Midbrain (tissue), 1 donor: ENCODE measurements around the gene CDH23.

Experiments
- DNase-seq: peaks from one replicate; lab custom pipeline; 2025; lab: John Stamatoyannopoulos, UW

The CDH23 gene

DNA sequence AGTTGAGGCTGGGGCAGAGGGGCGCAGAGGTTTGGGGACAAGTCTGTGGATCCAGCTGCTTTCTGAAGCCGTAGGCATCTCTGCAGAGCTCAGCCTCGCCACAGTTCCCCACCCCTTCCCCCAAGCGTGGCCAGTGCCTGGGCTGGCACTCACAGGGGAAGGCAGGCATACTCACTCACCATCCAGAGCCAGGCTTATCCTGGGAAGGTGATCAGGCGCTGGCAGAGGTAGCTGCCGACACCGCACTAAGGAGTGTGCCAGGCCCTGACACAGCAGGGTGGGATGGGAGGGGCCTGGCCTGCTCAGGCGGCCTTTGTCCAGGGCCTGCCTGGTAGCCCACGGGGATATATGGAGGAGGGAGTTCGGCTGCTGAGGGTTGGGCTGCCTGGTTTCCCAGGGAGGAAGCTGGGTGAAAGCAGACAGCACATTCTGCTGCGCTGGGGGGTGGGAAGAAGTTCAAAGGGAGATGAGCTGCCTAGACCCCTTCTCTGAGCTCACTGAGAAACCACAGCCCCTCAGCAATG lies 360.7 kb downstream of the CDH23 start:
- peak; percentile 55 for DNase-seq

DNA sequence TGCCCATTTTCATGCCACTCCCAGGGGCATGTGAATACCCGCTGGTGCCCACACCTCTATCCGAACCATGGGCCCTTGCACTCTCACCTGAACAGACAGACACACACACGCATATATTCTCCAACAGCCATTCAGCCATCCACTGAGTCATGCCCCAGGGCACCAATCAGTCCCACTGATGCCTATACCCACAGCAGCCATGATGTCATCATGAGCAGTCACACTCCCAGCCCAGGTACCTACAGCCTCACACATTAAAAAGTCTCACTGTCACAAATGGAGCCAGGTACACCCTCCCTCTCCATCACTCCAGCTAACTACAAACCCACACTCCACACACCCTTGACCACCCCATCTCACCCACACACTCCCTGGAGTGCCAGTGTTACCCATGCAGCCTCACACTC lies 364.4 kb downstream of the CDH23 start:
- no peak for DNase-seq

DNA sequence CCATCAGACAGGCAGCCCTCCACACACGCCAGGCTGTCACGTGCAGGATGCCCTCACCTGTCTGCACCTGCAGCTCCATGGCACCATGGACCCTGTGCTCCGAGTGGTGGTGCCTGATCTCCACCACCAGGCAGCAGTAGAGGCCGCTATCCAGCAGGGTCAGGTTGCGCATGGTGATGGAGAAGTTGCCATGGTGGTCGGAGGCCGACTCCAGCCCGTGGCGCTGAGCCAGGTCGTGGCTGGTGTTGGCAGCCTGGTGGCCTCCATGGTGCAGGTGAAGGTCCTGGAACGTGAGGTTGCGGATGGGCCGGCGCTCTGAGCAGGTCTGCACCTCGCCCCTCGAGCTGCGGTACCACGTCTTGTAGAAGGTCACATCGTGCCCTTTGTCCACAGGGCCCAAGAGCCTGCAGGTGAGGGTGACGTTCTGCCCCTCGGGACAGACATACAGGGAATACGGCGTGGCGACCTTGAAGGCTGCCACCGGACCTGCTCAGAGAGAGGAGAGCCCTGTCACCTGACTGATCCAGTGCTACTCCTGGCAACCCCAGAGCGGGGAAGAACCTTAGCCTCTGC lies 364.9 kb downstream of the CDH23 start:
- no peak for DNase-seq

DNA sequence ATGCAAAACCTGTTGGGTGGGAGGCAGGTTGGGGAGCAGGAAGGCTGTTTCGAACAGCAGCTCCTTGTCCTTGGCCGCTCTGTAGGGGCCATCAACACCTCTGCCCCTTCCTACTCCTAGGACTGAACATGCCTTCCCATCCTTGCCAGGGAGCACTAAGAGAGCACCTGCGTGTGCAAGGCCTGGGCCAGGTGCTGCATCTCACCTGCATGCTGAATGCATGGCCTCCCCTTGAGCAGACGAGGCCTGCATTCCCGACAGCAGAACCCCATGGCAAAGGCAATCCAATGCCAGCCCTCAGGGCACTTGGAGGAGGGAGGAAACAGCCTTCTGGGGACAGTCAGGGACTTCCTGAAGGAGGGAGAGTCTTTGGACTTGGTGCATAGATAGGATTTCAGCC lies 365.6 kb downstream of the CDH23 start:
- no peak for DNase-seq

DNA sequence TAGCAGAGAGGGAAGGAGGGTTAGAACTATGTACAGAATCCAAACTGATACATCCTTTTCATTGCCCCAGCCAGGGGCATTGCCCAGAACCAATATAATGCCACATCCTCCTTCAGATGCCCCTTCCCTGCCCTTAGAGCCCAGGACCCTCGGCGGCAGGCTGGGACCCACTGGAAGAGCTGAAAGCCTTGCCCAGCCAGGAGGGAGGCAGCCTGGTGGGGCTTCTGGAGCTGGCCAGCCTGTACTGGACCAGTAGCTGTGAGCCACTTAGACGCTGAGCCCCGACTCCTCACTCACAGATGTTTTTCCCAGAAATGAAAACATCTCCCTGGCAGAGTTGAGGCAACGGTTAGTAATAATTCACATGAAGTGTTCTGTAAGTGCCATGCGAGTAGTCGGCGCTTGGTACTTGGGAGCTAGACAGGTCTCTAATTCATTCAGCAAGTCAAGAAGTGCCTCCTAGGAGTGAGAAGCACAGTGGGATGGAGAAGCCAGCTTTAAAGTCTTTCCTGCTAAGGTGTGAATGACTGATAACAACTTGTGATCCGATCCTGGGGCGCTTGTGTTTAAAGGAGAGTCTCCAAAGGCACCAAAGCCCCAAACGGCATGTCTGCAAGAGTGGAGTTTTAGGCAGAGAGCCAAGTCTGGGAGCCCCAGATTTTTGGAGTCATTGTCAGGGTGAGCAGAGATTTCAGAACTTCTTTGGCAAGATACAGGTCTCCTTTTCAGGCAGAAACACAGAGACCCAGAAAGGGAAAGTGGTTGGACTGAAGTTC lies 366.8 kb downstream of the CDH23 start:
- DNase-seq, result no peak

DNA sequence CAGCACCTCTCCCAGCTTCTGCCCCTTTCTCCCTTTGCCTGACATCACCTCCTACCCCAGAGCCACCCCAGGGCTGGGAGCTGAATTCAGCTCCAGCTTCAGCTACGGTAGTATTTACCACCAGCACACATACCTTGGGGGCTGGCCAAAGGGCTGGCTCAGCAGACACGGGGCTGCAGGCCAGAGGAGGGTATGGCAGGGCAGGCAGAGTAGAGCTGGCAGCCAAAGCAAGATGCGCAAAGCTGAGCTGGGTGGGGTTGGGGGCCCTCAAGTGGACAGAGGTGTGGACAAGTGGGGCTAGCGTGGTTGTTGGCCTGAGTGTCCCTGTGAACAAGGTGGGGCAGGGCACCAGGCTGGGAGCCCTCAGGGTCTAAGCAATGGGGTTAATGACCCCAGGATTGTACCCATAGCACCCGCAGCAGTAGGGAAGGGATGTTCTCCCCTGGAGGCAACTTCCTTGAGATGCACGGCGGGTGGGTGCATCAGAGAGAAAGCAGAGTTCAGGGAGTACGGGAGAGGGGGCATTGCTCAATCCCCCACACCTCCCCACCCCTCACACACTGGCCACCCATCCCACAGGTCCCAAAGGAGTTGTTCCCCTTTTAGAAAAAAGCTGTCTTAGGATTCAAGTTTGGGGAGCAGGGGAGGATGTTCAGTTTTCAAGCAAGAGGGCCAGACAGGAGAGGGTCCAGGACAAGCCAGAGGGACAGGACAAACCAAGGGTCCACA lies 368.6 kb downstream of the CDH23 start:
- DNase-seq, result no peak

DNA sequence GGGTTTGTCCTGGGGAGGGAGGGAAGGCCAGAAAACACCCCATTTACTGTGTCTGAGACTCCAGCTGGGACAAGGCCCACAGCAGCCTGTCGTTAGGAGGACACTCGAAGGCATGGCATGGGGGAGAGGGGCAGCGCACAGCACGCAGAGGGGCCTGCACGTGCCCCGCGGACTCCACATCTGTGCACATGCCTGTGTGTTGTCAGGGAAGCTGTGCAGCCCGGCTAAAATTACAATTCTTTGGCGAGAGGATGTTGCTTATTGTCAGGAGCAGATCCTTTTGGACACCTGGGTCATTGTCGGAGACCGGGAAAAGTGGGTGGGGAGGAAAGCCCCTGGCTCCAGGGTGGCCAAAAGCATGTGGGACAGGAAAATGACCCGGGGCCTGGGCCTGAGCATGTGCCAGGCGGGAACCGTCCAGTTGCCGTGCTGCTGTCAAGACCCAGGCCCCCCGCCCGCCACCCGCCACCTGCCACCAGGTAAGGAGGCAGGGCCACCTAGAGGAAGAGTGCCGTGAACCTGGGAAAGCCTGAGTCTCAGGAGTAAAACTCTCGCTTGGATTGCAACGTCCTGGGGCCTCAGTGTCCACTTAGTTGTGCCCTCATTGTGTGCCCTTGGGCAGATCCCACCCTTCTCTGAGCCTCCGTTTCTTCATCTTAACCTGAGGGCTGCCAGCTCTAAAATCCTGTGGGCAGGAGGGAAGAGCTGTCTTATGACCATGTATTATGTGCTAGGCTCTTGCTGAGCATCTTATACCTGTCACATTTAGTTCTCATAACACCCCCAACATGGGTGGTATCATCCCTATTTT lies 369.4 kb downstream of the CDH23 start:
- no peak for DNase-seq

DNA sequence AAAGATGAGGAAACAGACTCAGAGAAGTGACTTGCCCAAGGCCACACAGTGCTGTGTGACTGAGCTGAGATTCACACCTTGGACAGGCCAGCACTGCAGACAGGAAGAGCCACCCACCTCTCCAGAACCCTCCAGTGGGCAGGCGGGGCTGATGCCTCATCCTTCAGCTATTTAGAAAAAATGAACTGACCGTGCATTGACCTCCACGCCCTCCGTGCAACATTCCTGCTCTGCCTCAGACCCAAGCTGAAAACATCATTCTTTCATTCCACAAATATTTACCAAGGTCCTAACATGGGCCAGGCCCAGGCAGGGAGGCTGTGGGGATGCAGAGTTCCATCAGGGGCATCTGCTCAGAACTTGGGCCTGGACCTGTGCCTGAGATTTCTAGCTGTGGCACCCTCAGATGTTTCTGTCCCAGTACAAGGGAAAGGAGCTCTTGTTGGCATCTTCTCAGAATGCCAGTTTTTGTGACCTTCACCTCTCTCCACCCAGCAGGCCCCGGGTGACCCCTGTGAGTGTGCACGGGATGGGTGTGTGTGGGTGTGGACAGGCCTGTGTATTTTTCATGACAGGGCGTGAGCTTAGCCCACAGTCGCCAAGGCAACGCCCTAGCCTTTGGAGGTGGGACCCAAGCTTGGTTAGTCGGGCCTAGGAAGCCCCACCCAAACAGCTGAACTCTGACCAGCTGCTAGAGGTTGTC lies 370.1 kb downstream of the CDH23 start:
- DNase-seq, result no peak

DNA sequence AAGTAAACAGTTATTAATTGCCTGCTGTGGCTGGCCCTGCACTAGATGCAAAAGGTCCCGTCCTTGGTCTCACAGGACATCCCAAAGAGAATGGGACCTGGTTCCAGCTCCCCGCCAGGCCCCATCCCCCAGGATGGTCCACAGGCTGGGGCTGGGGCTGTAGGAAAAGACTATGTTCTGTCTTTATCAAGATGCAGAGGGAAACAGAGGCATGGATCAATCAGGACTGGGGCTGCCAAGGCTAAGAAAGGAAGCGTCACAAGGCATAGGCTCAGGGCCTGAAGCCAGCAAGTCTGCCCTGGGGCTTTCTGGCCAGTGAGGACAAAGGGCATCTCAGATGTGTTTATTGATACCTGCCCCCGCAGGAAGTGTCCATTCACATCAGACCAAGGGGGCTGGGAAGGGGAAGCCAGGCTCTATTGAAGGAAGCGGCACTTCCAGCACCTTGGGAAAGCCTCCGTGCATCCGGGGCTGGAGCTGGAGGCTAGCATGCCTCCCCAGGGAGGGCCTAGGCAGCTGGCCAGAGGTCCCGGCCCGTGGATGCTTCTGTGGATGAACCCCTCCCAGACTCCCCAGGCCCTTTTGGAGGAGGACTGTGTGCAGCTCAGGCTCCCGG lies 370.8 kb downstream of the CDH23 start:
- DNase-seq, result no peak

DNA sequence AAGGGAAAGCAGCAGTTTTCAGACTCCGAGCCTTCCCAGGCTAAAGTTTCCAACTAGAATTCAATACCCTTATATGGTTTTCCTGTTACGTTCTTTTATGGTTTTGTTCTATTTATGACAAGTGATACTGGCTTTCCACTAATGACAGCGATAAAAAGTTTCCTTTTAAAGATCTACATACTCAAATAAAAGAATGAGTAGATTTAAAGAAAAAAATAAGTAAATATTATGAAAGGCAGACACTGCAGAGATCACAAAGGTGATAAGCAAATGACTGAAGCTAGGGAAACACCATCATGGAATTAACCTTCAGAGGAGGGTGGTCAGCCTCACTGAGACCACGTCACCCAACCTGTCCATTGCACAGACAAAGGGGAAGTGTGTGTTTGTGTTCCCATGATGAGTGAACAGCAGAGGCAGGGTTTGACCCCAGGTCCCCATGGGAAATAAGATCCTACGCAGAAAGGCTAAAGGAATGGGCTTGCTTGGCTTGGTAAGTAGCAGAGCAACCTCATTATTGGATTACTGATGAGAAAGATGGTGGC lies 372.6 kb downstream of the CDH23 start:
- no peak for DNase-seq

DNA sequence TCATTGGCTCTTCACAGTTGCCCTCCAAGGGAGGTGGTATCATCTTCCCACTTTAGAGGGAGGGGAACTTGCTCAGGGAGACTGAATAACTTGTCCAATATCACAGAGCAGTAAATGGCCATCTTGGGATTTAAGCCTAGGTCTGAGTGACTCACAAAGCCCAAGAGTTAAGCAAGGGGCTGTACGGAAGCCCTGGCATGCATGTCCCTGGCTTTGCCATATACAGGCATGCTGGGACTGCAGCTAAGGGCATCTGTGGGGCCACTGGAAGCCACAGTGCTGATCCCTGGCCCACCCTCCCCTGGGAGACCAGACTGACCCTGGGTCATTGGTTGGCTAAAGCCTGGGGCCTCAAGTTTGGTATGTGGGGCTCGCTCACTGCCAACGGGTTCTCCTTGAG lies 373.5 kb downstream of the CDH23 start:
- no peak for DNase-seq

DNA sequence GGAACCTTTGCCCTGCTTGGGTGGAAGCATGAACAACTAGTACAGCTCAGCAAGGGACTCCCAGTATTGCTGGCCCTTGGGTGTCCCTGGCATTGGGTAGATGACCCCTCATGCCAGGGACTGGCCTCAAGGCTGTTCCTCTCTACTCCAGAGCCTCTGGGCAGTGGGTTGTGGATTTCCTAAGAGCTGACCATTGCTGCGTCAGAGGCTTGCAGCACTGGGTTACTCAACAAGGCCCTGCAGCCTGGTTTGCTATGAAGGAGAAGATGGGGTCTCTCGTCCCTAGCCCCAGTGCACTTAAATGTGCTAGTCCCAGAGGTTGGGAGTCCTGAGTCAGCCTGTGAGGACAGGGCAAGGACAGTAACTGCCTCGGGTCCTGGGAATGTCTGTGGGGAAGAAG lies 374.1 kb downstream of the CDH23 start:
- no peak for DNase-seq

DNA sequence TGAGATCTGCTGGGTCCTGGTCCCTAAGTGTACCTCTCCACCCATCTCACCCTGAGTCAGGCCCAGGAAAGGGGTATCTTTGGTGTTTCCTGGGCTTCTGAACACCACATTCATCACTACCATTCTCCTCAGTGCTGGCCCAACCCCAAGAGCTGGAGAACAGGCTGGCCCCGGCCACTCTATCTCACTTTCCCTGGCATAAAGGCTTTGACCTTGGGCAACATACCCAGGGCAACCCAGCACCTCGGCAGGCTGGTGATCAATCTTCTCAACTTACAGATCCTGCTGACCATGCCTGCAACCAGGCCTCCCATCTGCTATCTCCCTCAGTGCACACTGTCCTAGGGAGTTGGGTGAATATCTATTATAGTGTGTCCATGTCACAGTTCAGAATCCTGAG lies 374.5 kb downstream of the CDH23 start:
- DNase-seq, result no peak

DNA sequence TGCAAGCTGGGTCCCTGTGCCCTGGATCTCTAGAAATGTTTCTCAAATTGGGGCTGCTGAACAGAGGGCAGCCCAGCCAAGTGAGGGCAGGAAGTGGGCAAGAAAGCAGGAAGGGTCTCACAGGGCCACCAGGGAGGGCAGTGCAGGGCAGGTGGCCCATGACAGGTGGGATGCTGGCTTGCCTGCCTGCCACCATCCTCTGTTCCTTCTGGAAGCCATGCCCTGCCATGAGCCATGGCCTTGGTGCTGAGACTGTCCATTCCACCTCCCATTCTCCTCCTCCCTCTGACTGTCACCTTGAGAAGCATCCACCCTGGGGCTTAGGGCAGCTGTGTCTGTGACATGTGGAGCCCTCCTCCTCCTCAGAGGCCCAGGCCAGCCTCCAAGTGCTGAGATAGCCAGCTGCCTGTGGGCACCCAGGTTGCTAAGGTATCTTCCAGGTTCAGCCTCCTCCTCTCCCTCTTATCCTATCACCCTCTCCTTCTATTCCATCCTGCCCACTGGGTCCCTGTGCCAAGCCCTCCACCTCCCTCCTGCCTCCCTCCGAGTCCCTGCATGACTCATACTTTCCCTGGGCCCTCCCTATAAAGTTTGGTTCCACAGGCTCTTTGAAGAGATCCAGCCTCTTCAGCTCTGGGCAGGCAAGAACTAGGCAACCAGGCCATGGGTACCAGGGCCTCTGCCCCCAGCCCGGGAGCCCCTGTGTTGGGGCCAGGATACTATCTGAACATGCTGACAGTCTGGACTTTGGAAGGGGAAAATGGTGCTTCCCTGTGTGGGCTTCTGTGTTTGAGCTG lies 375.3 kb downstream of the CDH23 start:
- no peak for DNase-seq

DNA sequence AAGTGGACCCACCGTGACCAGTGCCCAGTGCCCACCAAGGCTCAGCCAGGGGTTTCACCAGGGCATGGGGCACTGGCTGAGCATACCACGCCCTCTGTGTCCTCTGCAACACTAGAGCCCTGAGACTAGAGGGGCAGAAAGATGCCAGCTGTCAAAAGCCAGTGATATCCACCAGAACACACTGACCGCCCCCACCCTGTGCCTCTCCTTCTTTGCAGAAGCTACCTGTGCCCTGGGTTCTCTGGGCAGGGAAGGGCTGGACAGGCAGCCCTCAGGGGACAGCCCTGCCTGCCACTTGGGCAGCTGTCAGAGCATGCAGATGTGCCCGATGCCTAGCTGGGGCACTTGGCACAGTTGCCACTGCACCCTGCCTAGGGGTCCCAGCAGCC lies 376.1 kb downstream of the CDH23 start:
- DNase-seq, result no peak

DNA sequence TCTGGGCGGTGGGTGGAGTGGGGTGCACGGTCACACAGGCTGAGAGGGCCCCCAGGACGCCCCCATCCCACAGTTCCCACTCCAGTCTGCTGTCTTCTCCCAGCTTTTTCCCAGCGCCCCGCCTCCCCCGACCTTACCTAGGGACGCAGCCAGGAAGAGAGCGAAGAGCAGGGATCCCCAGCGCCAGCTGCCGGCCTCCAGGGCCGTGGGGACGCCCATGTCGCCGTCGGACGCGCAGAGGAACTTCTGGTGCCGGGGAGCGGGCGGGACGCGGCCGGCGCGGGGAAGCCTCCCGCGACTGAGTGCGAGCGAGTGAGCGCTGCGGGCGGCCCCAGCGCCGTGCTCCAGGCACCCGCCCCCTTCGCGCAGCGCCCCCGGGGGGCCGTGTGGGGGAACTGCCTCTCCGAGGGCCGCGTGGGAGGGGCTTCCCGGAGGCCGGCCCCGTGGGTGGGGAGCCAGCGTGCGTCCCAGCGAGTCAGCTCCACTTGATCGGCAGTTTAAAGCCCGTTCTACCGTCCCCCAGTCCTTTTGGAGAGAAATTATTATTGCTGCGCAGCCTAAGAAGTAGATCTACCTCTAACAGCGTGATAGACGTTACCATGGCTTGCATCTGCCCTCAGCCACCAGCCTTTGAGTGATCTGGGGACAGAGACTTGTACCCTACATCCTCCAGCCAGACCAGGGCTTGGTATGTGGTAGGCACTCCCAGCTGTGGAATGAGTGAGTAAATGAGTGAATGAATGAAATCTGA lies 376.7 kb downstream of the CDH23 start, which contains the start of gene VSIR:
Gene VSIR, minus strand, starts transcription at position 300 of the 751 bp plus-strand sequence. Its CDS starts 81 bp downstream, at position 219.
- DNase-seq, result peak; percentile 87

DNA sequence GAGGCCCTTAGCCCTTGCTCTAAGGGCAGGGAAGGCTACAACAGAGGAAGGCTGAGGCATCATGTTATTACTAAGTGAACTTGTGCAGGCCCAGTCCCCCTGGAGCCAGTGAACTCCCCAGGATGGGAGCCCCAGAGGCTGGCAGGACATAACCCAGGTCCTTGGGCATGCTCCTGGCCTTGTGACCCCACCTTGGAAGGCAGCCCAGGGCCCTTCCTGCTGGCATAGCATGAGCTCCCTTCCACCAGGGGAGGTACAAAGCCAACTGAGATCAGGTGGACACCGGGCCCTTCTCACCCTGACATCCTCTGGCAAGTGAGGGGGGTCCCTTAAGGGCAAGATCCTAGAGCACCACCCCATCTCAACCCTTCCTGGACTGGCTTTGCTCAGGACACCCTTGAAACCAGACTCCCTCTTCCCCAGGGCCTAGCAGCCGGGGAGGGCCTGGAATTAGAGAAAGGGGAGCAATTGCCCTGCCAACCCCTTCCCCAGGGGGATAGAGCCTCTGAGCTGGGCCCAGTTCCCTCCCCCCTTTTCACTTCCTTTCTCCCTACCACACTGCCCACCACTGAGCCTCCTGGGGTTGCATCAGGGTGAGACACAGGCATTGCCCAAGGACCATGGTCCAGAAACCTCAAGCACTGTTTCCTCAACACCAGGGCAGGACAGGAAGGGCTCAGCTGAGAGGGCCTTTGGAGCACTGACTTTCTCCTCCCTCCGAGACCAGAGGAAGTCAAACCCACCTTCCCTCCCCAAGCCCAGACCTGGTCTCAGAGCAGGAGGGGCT lies 378.4 kb downstream of the CDH23 start:
- DNase-seq, result no peak

DNA sequence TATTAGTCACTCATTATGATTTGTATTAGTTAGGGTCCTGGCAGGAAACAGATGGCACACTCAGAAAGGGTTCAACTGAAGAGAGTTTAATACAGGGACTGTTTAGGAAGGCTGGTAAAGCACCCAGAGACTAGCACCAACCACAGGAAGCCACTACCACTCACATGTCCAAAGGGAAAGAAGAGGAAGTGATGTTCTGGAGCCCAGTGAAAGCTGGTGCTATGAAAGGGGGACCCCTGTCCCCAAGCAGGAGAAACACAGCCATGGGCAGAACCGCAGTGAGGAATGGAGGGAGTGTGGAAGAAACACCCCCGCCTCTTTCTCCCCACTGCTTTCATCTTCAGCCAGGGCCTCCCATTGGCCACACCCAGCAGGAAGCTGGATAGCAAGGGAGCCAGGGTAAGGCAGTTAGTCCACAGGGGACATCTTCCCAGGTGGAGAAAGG lies 379.8 kb downstream of the CDH23 start:
- no peak for DNase-seq
